Smooth muscle cell (in vitro differentiated cells): ENCODE measurements around the gene TRAF3IP1. TPM values are rescaled to one million over a fixed set of nuclear protein-coding genes. Genes with fewer than 3 reads are reported as not detected.
"Not testable (repeated sequence)": the region's sequence is repeated elsewhere in the genome, so short reads cannot be mapped to it uniquely, and the experiment has no call there.

Experiments
- DNase-seq: peaks from one replicate; lab custom pipeline; 2025; ENCODE audit not compliant: unreplicated experiment; lab: John Stamatoyannopoulos, UW
- H2AFZ ChIP-seq: fragments of 200-600 bp; sonication (generic); 2 replicates; pipeline ENCODE4 v1.6.0; 2016; ENCODE audit warnings: antibody characterized with exemption, low read depth, mild to moderate bottlenecking
- H3F3A ChIP-seq: fragments of 200-600 bp; sonication (generic); 2 replicates; pipeline ENCODE4 v1.6.0; 2017; ENCODE audit warnings: antibody characterized with exemption, low read depth
- H3K27ac ChIP-seq: fragments of 200-600 bp; sonication (generic); 2 replicates; pipeline ENCODE4 v1.5.1; 2016; ENCODE audit warnings: low read depth, mild to moderate bottlenecking
- H3K27me3 ChIP-seq: fragments of 200-600 bp; sonication (generic); 2 replicates; pipeline ENCODE4 v1.6.1; 2016; ENCODE audit warnings: low read depth, mild to moderate bottlenecking
- H3K36me3 ChIP-seq: fragments of 200-600 bp; sonication (generic); 2 replicates; pipeline ENCODE4 v1.5.1; 2016; ENCODE audit warnings: low read depth
- H3K4me1 ChIP-seq: fragments of 200-600 bp; sonication (generic); 2 replicates; pipeline ENCODE4 v1.5.1; 2016; ENCODE audit warnings: low read depth
- H3K4me2 ChIP-seq: fragments of 200-600 bp; sonication (generic); 2 replicates; pipeline ENCODE4 v1.6.0; 2016; ENCODE audit warnings: mild to moderate bottlenecking
- H3K4me3 ChIP-seq: fragments of 200-600 bp; sonication (generic); 2 replicates; pipeline ENCODE4 v1.5.1; 2016; ENCODE audit warnings: mild to moderate bottlenecking
- H3K79me2 ChIP-seq: fragments of 200-600 bp; sonication (generic); 2 replicates; pipeline ENCODE4 v1.6.0; 2016; ENCODE audit warnings: low read depth, mild to moderate bottlenecking
- H3K9ac ChIP-seq: fragments of 200-600 bp; sonication (generic); 2 replicates; pipeline ENCODE4 v1.6.0; 2016; ENCODE audit warnings: low read depth
- H3K9me3 ChIP-seq: fragments of 200-600 bp; sonication (generic); replicated peaks from 2 replicates; pipeline ENCODE4 v1.5.1; 2016; ENCODE audit warnings: low read depth
- H4K20me1 ChIP-seq: fragments of 200-600 bp; sonication (generic); 2 replicates; pipeline ENCODE4 v1.6.0; 2016; ENCODE audit warnings: low read depth
- WGBS: methylation state at CpG from one replicate; pipeline ENCODE4 v1.1.7; 2016; ENCODE audit warnings: low lambda C conversion rate; 5-methylcytosine and 5-hydroxymethylcytosine counted together
- polyA plus RNA-seq: library from polyadenylated mRNA; unstranded; fragments of >200 nt; fragmentation: Nextera tagmentation; extraction: Ambion mirVana; gene quantifications from 2 replicates; pipeline ENCODE4 v1.2.1, GENCODE V29; 2016
- total RNA-seq: library from RNA; depleted of rRNA; stranded (reverse); fragments of >200 nt; gene quantifications from 2 replicates; pipeline ENCODE4 v1.2.3, GENCODE V29; 2014
- TF ChIP-seq, protein P1 (sequence below): fragments of 200-600 bp; sonication (generic); IDR thresholded peaks from 2 replicates; pipeline ENCODE4 v1.5.1; 2017; ENCODE audit warnings: borderline replicate concordance, mild to moderate bottlenecking, antibody characterized with exemption; ENCODE audit not compliant: insufficient read depth, poor library complexity, severe bottlenecking

TRAF3IP1 gene
- total and polyA plus RNA-seq, 2 experiments from 2014 or later = 5.3 to 7.5 TPM

GRCh38 chr2:238404406-238405216 lies 84.3 kb downstream of the TRAF3IP1 start:
- no peaks in the 10 kb centered on the region for H4K20me1 ChIP-seq
- H3K9ac ChIP-seq = no peak overlapping the region

DNA sequence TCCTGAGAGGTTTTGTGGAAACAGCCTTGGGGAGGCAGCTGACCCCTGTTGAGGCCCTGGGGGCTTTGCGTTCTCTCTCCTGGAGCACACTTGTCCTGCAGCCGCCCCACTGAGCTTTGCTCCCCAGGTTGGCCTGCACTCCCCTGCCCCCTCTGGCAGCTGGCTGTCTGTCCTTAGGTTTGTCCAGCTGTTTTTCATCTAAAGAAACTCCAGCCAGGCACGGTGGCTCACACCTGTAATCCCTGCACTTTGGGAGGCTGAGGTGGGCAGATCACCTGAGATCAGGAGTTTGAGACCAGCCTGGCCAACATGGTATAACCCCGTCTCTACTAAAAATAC lies 84.9 kb downstream of the TRAF3IP1 start:
- DNase-seq, H3K4me2 ChIP-seq, H3F3A ChIP-seq, H2AFZ ChIP-seq, H3K9me3 ChIP-seq, H3K4me3 ChIP-seq, H4K20me1 ChIP-seq, H3K79me2 ChIP-seq, H3K27ac ChIP-seq, H3K9ac ChIP-seq, H3K27me3 ChIP-seq, H3K4me1 ChIP-seq, H3K36me3 ChIP-seq: not testable (repeated sequence)
- WGBS = 96% methylated on average over 4 of the region's 4 CpGs

More at GRCh38 chr2:238404406-238405216, 84.3 kb downstream of the TRAF3IP1 start:
- TF ChIP-seq, protein P1, sequence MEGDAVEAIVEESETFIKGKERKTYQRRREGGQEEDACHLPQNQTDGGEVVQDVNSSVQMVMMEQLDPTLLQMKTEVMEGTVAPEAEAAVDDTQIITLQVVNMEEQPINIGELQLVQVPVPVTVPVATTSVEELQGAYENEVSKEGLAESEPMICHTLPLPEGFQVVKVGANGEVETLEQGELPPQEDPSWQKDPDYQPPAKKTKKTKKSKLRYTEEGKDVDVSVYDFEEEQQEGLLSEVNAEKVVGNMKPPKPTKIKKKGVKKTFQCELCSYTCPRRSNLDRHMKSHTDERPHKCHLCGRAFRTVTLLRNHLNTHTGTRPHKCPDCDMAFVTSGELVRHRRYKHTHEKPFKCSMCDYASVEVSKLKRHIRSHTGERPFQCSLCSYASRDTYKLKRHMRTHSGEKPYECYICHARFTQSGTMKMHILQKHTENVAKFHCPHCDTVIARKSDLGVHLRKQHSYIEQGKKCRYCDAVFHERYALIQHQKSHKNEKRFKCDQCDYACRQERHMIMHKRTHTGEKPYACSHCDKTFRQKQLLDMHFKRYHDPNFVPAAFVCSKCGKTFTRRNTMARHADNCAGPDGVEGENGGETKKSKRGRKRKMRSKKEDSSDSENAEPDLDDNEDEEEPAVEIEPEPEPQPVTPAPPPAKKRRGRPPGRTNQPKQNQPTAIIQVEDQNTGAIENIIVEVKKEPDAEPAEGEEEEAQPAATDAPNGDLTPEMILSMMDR = no peak
- Histone ChIP-seq H3K4me2 (no peak overlapping the region), H3K9me3 (no peaks in the 10 kb centered on the region), H2AFZ (no peak overlapping the region), H3F3A (no peaks in the 10 kb centered on the region), H3K4me3 (no peak overlapping the region), H3K79me2 (no peaks in the 10 kb centered on the region), H3K4me1 (no peaks in the 10 kb centered on the region), H3K27ac (no peak overlapping the region), H3K27me3 (no peaks in the 10 kb centered on the region), H3K36me3 (no peaks in the 10 kb centered on the region)
- DNase-seq = no peak
- 91% methylated on average over 19 of the region's 19 CpGs for WGBS

GRCh38 chr2:238406221-238406997 lies 86.1 kb downstream of the TRAF3IP1 start:
- no peaks in the 10 kb centered on the region for H3K27me3 ChIP-seq
- H3F3A ChIP-seq = no peaks in the 10 kb centered on the region
- H3K27ac ChIP-seq = no peak overlapping the region
- WGBS = 93% methylated on average over 20 of the region's 20 CpGs
- no peaks in the 10 kb centered on the region for H3K79me2 ChIP-seq
- no peak overlapping the region for H3K9ac ChIP-seq
- H3K9me3 ChIP-seq = no peaks in the 10 kb centered on the region
- H3K36me3 ChIP-seq = no peaks in the 10 kb centered on the region
- H2AFZ ChIP-seq = no peak overlapping the region
- TF ChIP-seq, protein P1 = no peak
- no peaks in the 10 kb centered on the region for H3K4me1 ChIP-seq
- H3K4me2 ChIP-seq = no peak overlapping the region
- no peaks in the 10 kb centered on the region for H4K20me1 ChIP-seq
- no peak overlapping the region for H3K4me3 ChIP-seq
- no peak for DNase-seq

DNA sequence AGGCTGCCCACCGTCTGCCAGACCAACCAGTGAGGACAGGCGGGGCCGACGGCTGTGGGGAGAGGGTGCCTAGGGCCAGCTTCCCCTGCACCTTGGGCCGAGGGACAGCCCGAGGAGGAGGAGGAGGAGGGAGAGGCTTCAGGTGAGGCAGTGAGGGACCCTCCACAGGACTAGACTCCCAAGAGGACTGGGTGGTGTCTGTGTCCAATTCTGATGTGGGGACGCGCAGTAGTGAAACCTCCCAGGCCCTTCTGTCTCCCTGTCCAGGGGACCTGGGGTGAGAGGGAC lies 86.6 kb downstream of the TRAF3IP1 start:
- no peak overlapping the region for H3K9ac ChIP-seq
- no peaks in the 10 kb centered on the region for H3K9me3 ChIP-seq
- TF ChIP-seq, protein P1 = no peak
- no peaks in the 10 kb centered on the region for H4K20me1 ChIP-seq
- no peak overlapping the region for H3K4me2 ChIP-seq
- H3K4me1 ChIP-seq = no peaks in the 10 kb centered on the region
- H3K79me2 ChIP-seq = no peaks in the 10 kb centered on the region
- no peak overlapping the region for H3K4me3 ChIP-seq
- no peaks in the 10 kb centered on the region for H3K36me3 ChIP-seq
- DNase-seq = no peak
- H3K27me3 ChIP-seq = no peaks in the 10 kb centered on the region
- WGBS = 85% methylated on average over 8 of the region's 8 CpGs
- H3F3A ChIP-seq = no peaks in the 10 kb centered on the region
- no peak overlapping the region for H3K27ac ChIP-seq
- no peak overlapping the region for H2AFZ ChIP-seq
